Activated naive CD4-positive, alpha-beta T cell treated with anti-CD3 and anti-CD28 coated beads, Interleukin-2, amount 10 ng/mL, durations not matched to agents 7 days and 5 days (primary cell): ENCODE measurements around the gene KRTAP9-6.

Experiments used
- CTCF ChIA-PET: fragments of 350-600 bp; sonication (Branson Sonifier 250); formaldehyde crosslinking; loops from one replicate; lab custom pipeline; 2021; ENCODE audit warnings: antibody characterized with exemption; lab: Charles Lee
- DNase-seq: peaks from one replicate; pipeline ENCODE4 v3.0.0-alpha.2; 2020
- H3K27ac Mint-ChIP-seq: one replicate; pipeline ENCODE4 v1.8.0; 2021; ENCODE audit warnings: mild to moderate bottlenecking, moderate library complexity, mixed read lengths
- H3K27me3 Mint-ChIP-seq: one replicate; pipeline ENCODE4 v1.8.0; 2021; ENCODE audit warnings: mild to moderate bottlenecking, mixed read lengths
- H3K36me3 Mint-ChIP-seq: one replicate; pipeline ENCODE4 v1.8.0; 2021; ENCODE audit warnings: mixed read lengths
- H3K4me1 Mint-ChIP-seq: one replicate; pipeline ENCODE4 v1.8.0; 2021; ENCODE audit warnings: mixed read lengths
- H3K4me3 Mint-ChIP-seq: one replicate; pipeline ENCODE4 v1.8.0; 2021; ENCODE audit warnings: mild to moderate bottlenecking, moderate library complexity, mixed read lengths
- H3K9me3 Mint-ChIP-seq: one replicate; pipeline ENCODE4 v1.8.0; 2021; ENCODE audit warnings: mixed read lengths

KRTAP9-6 gene

DNA sequence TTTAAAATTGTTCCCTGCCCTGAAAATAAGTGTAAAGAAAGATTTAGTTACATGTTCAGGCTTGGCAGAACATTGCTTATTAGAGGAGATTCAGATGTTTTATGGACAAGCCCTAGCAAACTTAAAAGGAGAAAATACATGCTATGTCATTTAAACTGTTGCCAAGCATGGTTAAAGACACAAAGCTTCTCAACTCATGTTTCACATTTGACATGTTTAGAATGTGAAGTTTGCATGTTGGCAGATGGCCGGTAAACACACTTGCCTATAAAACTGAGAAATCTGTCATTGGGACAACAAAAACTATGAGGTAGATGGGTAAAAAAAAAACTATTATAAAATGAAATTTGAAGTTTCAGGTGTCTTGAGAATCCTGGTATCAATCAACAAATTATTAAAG is 31.7 kb downstream of the KRTAP9-6 start:
- Mint-ChIP-seq H3K27ac (no peak overlapping the region), H3K36me3 (no peaks in the 10 kb centered on the region), H3K4me3 (no peak overlapping the region), H3K27me3 (peaks cover 9% of the 10 kb centered on the region), H3K4me1 (peaks cover 3% of the 10 kb centered on the region), H3K9me3 (peaks cover 7% of the 10 kb centered on the region)
- CTCF ChIA-PET: no interaction called here
- DNase-seq: no peak

DNA sequence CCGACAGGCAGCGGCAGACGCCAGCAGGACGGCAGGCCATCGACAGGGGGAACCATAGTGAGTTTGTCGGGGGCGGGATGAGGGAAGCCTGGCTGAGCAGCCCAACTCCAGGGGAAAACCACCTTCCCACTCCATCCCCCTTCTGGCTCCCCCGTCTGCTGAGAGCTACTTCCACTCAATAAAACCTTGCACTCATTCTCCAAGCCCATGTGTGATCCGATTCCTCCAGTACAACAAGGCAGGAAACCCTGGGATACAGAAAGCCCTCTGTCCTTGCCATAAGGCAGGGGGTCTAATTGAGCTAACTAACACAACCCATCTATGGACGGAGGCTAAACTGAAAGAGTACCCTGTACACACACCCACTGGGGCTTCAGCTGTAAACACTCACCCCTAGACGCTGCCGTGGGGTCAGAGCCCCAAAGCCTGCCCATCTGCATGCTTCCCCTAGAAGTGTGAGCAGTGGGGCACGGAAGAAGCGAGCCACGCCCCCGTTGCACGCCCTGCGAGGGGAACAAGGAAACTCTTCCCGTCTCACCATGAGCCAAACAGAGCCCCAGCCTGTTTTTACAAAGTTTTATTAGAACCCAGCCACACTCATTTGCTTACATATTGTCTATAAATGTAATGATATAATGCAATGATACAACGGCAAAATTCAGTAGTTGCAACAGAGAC is 33.4 kb downstream of the KRTAP9-6 start:
- peaks cover 9% of the 10 kb centered on the region for H3K27me3 Mint-ChIP-seq

DNA sequence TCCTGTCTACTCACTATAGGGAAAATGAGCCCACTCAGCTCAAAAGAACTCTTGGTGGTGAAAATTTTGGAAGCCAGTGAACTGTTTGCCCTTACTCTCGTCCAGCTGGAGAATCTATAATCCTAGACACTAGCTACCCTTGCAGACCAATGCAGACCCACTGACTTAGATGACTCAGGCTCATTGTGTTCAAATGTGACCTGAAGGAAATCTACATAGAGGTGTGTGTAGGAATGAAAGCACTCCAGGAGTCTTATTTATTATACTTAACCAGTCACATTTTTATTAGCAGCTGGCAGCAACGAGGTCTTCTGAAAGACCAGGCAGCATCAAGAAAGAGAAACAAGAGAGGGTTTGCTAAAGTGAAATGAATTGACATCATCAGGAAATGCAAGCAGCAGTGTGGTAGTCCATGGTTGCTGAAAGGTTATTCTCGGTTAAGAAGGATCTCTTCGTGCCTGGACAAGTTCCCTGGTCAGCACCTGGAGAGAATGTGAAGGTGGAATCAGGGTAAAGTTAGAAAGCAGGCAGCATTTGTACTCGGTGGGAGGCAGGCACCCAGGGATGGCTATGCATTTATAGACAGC is 36.1 kb downstream of the KRTAP9-6 start:
- CTCF ChIA-PET: interaction anchor here (0.7 to 1.2 kb wide), 2 partner anchors 13 to 1630 kb away, joined by 3 read pairs; no protein-coding TSS in a partner anchor
- Mint-ChIP-seq H3K9me3 (peaks cover 7% of the 10 kb centered on the region), H3K4me1 (peaks cover 3% of the 10 kb centered on the region), H3K36me3 (no peaks in the 10 kb centered on the region), H3K4me3 (no peak overlapping the region), H3K27me3 (peaks cover 5% of the 10 kb centered on the region), H3K27ac (no peak overlapping the region)
- no peak for DNase-seq

More for the DNA sequence above, 33.4 kb downstream of the KRTAP9-6 start:
- Mint-ChIP-seq H3K9me3 (peaks cover 7% of the 10 kb centered on the region), H3K4me1 (peaks cover 3% of the 10 kb centered on the region), H3K27ac (no peak overlapping the region), H3K36me3 (no peaks in the 10 kb centered on the region), H3K4me3 (no peak overlapping the region)
- CTCF ChIA-PET: no interaction called here
- DNase-seq: no peak

DNA sequence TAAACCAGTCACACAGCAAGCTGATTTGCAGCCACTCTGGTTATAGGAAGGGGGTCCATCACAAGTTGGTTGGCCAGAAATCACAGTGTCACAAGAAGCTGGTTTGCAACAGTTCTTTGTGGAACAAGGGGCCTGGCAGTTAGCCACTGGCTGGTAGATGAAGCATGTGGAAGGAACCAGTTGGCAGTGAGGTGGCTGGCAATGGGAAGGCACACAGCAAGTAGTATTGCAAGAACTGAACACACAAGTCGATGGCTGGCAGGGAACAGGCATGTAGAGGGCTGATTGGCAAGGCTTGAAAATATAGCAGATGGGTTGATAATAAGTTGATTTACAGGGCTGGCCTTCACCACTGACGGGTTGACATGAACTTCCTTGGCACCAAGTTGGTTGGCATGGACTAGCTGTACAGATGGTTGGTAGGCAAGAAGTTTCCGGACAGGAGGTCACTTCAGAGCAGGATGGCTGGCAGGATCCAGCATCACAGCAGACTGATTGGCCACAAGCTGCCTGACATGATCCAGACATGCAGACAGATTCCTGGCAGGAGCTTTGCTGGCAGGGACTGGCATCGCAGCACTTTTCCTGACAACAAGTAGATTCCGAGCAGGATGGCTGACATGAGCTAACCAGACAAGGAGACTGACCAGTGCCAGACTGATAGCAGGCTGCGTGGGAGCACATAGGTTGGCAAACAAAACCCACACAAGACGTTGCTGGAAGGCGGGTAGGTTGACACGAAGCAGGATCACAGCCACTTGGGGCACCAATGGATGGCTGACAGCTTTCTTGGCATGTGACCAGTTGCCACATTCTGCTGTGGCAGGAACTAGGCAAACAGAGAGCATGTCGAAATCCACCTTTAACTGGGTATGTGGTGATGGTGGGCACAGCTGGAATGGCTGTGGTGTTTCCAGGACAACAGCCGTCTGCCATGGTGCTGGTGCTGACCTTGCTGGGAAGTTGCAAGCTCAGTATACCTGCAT is 37.0 kb downstream of the KRTAP9-6 start, which contains the start of gene KRTAP29-1:
Gene KRTAP29-1, minus strand, starts transcription at position 936 of the 986 bp plus-strand sequence. Its CDS starts 0 bp downstream, at position 936.
- H3K27ac Mint-ChIP-seq: no peak within 1 kb of the TSS
- peaks cover 7% of the 10 kb centered on the region for H3K9me3 Mint-ChIP-seq
- no peak within 1 kb of the TSS for H3K4me3 Mint-ChIP-seq
- CTCF ChIA-PET: interaction anchor here (1.2 kb wide), 1 partner anchor 12 kb away, joined by 3 read pairs; no protein-coding TSS in a partner anchor
- peaks cover 9% of the 10 kb centered on the region for H3K4me1 Mint-ChIP-seq
- no peaks in the 10 kb centered on the region for H3K36me3 Mint-ChIP-seq
- no peak for DNase-seq
- peaks cover 5% of the 10 kb centered on the region for H3K27me3 Mint-ChIP-seq

DNA sequence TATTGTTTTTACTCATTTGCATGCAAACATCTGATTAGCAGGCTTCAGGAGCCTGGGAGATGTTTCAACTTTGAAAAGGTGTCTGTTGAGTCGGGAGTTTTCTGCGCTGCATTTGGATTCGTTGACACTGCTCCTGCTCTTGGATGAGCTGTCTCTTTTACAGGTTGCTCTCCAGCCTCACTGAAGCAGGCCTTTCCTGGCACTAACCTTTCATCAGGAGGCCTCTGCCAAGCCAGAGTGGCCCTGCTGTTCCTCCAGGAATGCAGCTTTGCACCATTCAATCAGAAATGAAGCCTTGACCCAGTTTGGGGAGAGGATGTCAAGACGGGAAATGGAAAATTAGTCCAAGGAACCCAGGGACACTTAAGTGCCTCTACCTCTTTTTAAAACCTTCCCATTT is 37.8 kb downstream of the KRTAP9-6 start:
- Mint-ChIP-seq H3K9me3 (peaks cover 7% of the 10 kb centered on the region), H3K4me3 (no peak overlapping the region), H3K4me1 (peaks cover 17% of the 10 kb centered on the region), H3K27ac (no peak overlapping the region), H3K36me3 (no peaks in the 10 kb centered on the region), H3K27me3 (peaks cover 9% of the 10 kb centered on the region)
- DNase-seq: no peak
- CTCF ChIA-PET: no interaction called here

DNA sequence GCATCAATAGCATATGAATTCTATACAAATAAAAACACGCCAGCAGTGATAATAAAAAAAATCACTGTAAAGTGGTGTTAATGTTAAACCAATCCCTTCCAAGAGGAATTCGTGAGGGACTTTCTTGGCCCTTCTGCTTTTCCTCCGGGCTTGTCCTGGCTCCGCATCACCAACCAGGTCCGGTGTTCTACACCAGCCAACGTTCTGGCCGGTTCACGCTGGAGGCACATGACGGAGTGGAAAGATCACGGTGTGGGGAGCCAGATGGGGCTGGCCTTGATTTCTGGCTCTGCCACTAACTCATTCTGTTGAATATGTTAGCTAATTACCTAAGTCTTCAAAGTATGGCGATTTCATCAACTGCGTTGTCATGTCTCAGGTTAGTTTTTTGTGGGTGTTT is 38.9 kb downstream of the KRTAP9-6 start:
- CTCF ChIA-PET: no interaction called here
- Mint-ChIP-seq H3K27ac (no peak overlapping the region), H3K27me3 (peaks cover 4% of the 10 kb centered on the region), H3K4me1 (peaks cover 28% of the 10 kb centered on the region), H3K9me3 (peaks cover 7% of the 10 kb centered on the region), H3K36me3 (no peaks in the 10 kb centered on the region), H3K4me3 (no peak overlapping the region)
- no peak for DNase-seq

DNA sequence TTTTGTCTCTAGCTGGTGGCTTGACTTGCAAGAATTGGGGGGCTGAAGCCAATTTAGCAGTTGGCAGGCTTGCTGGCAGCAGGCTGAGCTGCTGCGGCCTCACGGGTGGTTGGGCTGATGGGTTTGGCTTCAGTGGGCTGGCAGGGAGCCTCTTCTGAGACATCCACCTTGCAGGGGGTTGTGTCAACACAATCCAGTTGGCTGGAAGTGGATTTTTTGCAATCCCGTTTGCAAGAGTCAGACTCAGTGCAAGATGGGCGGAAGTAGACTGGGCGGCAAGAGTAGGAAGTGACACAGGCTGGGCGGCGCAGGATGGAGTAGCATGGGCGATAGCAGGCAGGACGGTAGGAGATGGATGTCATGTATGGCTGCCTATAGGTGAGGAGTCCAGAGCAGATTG is 42.5 kb downstream of the KRTAP9-6 start:
- Mint-ChIP-seq H3K4me3 (no peak overlapping the region), H3K27ac (peak overlapping the region; percentile 93), H3K4me1 (peaks cover 50% of the 10 kb centered on the region), H3K9me3 (peaks cover 4% of the 10 kb centered on the region), H3K27me3 (peaks cover 8% of the 10 kb centered on the region), H3K36me3 (no peaks in the 10 kb centered on the region)
- CTCF ChIA-PET: no interaction called here
- no peak for DNase-seq

DNA sequence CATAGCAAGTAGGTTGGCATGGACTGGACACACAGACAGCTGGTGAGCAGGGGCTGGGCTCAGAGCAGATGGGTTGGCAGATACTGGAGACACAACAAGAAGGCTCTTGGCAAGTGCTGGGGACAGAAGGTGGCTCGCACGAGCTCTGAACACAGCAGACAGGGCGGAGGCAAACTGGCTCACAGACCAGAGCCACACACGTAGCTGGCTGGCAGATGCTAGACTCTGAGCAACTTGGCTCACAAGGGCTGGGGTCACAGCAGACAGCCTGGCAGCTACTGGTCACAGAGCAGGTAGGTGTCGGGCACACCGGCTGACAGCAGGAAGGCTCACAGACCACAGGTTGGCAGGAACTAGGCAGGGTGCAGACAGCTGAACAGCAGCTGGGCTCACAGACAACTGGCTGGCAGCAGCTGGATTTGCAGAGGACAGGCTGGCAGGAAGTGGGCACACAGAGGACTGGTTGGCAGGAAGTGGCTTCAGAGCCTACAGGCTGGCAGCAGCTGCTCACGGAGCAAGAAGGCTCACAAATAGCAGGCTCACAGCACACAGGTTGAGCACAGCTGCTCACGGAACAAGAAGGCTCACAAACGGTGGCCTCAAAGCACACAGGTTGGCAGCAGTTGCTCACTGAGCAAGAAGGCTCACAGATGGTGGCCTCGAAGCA is 43.2 kb downstream of the KRTAP9-6 start:
- Mint-ChIP-seq H3K4me1 (peaks cover 50% of the 10 kb centered on the region), H3K27ac (peak overlapping the region; percentile 93), H3K9me3 (peaks cover 4% of the 10 kb centered on the region), H3K36me3 (no peaks in the 10 kb centered on the region), H3K4me3 (peak overlapping the region; percentile 55), H3K27me3 (peaks cover 8% of the 10 kb centered on the region)
- DNase-seq: peak; percentile 81
- CTCF ChIA-PET: interaction anchor here (0.8 to 1.4 kb wide), 4 partner anchors 14 to 240 kb away, joined by 3 to 8 read pairs (median 4); no protein-coding TSS in a partner anchor

DNA sequence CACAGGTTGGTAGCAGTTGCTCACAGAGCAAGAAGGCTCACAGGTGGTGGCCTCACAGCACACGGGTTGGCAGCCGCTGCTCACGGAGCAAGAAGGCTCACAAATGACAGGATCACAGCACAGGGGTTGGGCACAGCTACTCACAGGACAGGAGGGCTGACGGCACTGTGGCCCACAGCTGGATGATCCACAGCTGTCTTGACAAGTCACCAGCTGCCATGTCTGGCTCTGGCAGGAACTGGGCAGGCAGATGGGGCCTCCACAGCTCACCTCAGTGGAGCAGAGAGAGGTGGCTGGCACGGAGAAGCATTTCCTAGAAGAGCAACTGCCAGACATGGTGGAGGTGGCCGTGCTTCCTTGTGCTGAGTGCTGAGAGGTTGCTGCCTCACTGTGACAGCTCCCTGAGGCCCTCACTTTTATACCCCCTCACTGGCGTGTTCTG is 43.8 kb downstream of the KRTAP9-6 start, which contains the start of gene KRTAP16-1:
Gene KRTAP16-1, minus strand, starts transcription at position 392 of the 442 bp plus-strand sequence. Its CDS starts 56 bp downstream, at position 336.
- H3K36me3 Mint-ChIP-seq: no peaks in the 10 kb centered on the region
- H3K27me3 Mint-ChIP-seq: peaks cover 9% of the 10 kb centered on the region
- H3K4me3 Mint-ChIP-seq: peak within 1 kb of the TSS; percentile 55
- H3K27ac Mint-ChIP-seq: peak within 1 kb of the TSS; percentile 93
- H3K9me3 Mint-ChIP-seq: peaks cover 4% of the 10 kb centered on the region
- CTCF ChIA-PET: interaction anchor here (0.8 to 1.4 kb wide), 4 partner anchors 13 to 239 kb away, joined by 3 to 8 read pairs (median 4); no protein-coding TSS in a partner anchor
- DNase-seq: peak; percentile 60
- H3K4me1 Mint-ChIP-seq: peaks cover 50% of the 10 kb centered on the region

DNA sequence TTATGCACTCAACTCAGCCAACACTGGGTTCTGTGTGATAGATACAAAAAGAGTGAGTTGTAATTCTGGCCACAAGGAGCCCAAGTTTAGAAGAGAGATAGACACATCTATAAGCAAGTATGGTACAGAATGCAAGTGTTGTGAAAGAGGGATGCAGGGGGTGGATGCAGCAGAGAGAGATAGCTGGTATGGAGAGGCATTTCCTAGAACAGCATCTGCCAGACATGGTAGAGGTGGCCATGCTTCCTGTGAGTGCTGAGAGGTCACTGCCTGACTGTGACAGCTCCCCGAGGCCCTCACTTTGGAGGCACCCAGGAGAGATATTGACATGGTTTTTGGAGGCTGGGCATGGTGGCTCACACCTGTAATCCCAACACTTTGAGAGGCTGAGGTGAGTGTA is 45.9 kb downstream of the KRTAP9-6 start:
- CTCF ChIA-PET: no interaction called here
- no peak for DNase-seq
- peaks cover 28% of the 10 kb centered on the region for H3K27me3 Mint-ChIP-seq
- H3K36me3 Mint-ChIP-seq: no peaks in the 10 kb centered on the region
- H3K4me1 Mint-ChIP-seq: peaks cover 50% of the 10 kb centered on the region
- H3K9me3 Mint-ChIP-seq: peaks cover 4% of the 10 kb centered on the region
- H3K27ac Mint-ChIP-seq: peak overlapping the region; percentile 54
- no peak overlapping the region for H3K4me3 Mint-ChIP-seq

DNA sequence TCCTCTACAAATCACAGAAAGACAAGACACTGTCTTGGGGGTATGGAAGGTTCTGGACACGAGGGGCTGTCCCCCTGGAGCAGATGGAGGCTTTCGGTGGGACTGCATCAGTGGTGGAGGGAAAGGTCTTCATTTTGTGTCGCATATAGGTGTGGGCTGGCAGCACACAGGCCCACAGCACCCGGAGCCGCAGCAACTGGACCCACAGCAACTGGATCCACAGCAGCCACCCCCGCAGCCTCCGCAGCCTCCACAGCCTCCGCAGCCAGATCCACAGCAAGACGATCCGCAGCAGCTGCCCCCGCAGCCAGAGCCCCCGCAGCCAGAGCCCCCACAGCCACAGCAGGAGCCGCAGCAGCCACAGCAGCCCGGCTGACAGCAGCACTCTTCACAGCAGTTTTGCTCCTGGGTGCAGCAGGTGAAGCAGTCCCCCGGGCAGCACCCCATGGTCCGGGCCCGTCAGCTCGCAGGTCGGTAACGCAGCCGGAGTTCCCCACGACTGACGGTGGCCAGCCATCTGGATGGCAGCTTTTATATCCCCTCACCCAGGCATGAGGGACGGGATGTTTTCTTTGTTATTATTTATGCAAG is 50.1 kb downstream of the KRTAP9-6 start, which contains the start of gene KRTAP17-1:
Gene KRTAP17-1, minus strand, starts transcription at position 507 of the 591 bp plus-strand sequence. Its CDS starts 60 bp downstream, at position 447.
- no peak within 1 kb of the TSS for H3K4me3 Mint-ChIP-seq
- CTCF ChIA-PET: no interaction called here
- H3K27ac Mint-ChIP-seq: no peak within 1 kb of the TSS
- H3K9me3 Mint-ChIP-seq: peaks cover 13% of the 10 kb centered on the region
- H3K27me3 Mint-ChIP-seq: peaks cover 27% of the 10 kb centered on the region
- H3K36me3 Mint-ChIP-seq: no peaks in the 10 kb centered on the region
- peaks cover 16% of the 10 kb centered on the region for H3K4me1 Mint-ChIP-seq
- DNase-seq: no peak
